Endothelial cell of umbilical vein (primary cell): ENCODE results near the gene KIAA0753. TPM values are rescaled to one million over a fixed set of nuclear protein-coding genes. Genes with fewer than 3 reads are reported as not detected.

Source experiments
- BruUV-seq: library from RNA; stranded (reverse); fragments of 400-500 nt; replicated peaks from 2 replicates; lab custom pipeline; 2021; lab: Mats Ljungman, UMichigan
- CTCF ChIA-PET: fragments of 300-600, 350-600 bp; sonication (Branson Sonifier 250); formaldehyde crosslinking; loops from one replicate; lab custom pipeline; 2021; ENCODE audit warnings: antibody characterized with exemption, inconsistent platforms; lab: Charles Lee
- POLR2A ChIA-PET: fragments of 300-600, 350-600 bp; sonication (Branson Sonifier 250); formaldehyde crosslinking; loops from one replicate; lab custom pipeline; 2021; ENCODE audit warnings: antibody characterized with exemption, inconsistent platforms; lab: Charles Lee
- DNase-seq: peaks from one replicate; pipeline ENCODE4 v3.0.0-alpha.2; 2011; ENCODE audit warnings: low read depth, low spot score
- FAIRE-seq: peaks from 2 replicates; lab custom pipeline; 2011; peaks lifted over from hg19 to GRCh38; lab: Jason Lieb, UNC
- H2AFZ ChIP-seq: 2 replicates; pipeline ENCODE4 v1.6.0; 2012; ENCODE audit warnings: low read depth, low read length, control low read depth, inconsistent platforms
- H3K27ac ChIP-seq: 2 replicates; pipeline ENCODE4 v1.5.1; 2011; ENCODE audit warnings: low read depth, mild to moderate bottlenecking, control low read depth, low read length, moderate library complexity; ENCODE audit not compliant: insufficient read depth
- H3K27me3 ChIP-seq, 2 experiments: 2 replicates each; pipeline versions ENCODE4 v1.6.0 to v1.6.1; 2011; ENCODE audit warnings: low read length in 2 of 2, mixed read lengths in 1 of 2; ENCODE audit not compliant: control insufficient read depth in 2 of 2, insufficient read depth in 2 of 2
- H3K36me3 ChIP-seq, 2 experiments: 2 replicates in 1 of 2; 3 replicates in 1 of 2; pipeline ENCODE4 v1.5.1; 2011; ENCODE audit warnings: low read length in 2 of 2, mild to moderate bottlenecking in 1 of 2, moderate library complexity in 1 of 2; ENCODE audit not compliant: control insufficient read depth in 2 of 2, insufficient read depth in 2 of 2; ENCODE audit errors: extremely low read depth in 1 of 2
- H3K4me1 ChIP-seq: 3 replicates; pipeline ENCODE4 v1.5.1; 2011; ENCODE audit warnings: mild to moderate bottlenecking, low read length; ENCODE audit not compliant: control insufficient read depth, insufficient read depth; ENCODE audit errors: extremely low read depth
- H3K4me2 ChIP-seq: 2 replicates; pipeline ENCODE4 v1.6.1; 2011; ENCODE audit warnings: low read length, control low read depth, mixed read lengths; ENCODE audit not compliant: insufficient read depth
- H3K4me3 ChIP-seq, 3 experiments: fragments of 200-600 bp in 1 of 3; sonication (generic), shearing (Covaris generic) in 1 of 3; replicated peaks in 1 of 3; 2 replicates each; pipeline ENCODE4 v1.5.1; 2011 to 2016; ENCODE audit warnings: control low read depth in 3 of 3, low read length in 3 of 3, mild to moderate bottlenecking in 2 of 3, inconsistent platforms in 1 of 3, low read depth in 1 of 3, moderate library complexity in 1 of 3; ENCODE audit not compliant: insufficient read depth in 1 of 3
- H3K79me2 ChIP-seq: 2 replicates; pipeline ENCODE4 v1.6.0; 2012; ENCODE audit warnings: low read length, inconsistent platforms; ENCODE audit not compliant: control insufficient read depth, insufficient read depth
- H3K9ac ChIP-seq: replicated peaks from 2 replicates; pipeline ENCODE3; 2011; ENCODE audit warnings: low read length, control low read depth; ENCODE audit not compliant: insufficient read depth; ENCODE audit errors: extremely low read depth
- H3K9me1 ChIP-seq: replicated peaks from 3 replicates; pipeline ENCODE4 v1.6.0; 2011; ENCODE audit warnings: mild to moderate bottlenecking, low read length; ENCODE audit not compliant: control insufficient read depth, insufficient read depth; ENCODE audit errors: extremely low read depth
- H3K9me3 ChIP-seq: replicated peaks from 2 replicates; pipeline ENCODE4 v1.5.1; 2012; ENCODE audit warnings: low read length, inconsistent platforms; ENCODE audit not compliant: control insufficient read depth, insufficient read depth
- H4K20me1 ChIP-seq: replicated peaks from 2 replicates; pipeline ENCODE3; 2011; ENCODE audit warnings: mild to moderate bottlenecking, low read length; ENCODE audit not compliant: control insufficient read depth, insufficient read depth; ENCODE audit errors: extremely low read depth
- EZH2 ChIP-seq: IDR thresholded peaks from 2 replicates; pipeline ENCODE4 v1.6.1; 2012; ENCODE audit warnings: borderline replicate concordance, low read depth, mild to moderate bottlenecking, moderate library complexity, low read length, inconsistent platforms; ENCODE audit not compliant: severe bottlenecking
- FOS ChIP-seq: IDR thresholded peaks from 2 replicates; pipeline ENCODE4 v1.6.1; 2011; ENCODE audit warnings: mild to moderate bottlenecking, low read length, moderate library complexity, borderline replicate concordance; ENCODE audit not compliant: insufficient read depth
- GATA2 ChIP-seq: IDR thresholded peaks from 2 replicates; pipeline ENCODE4 v1.7.0; 2011; ENCODE audit warnings: low read depth, mild to moderate bottlenecking, moderate library complexity, mixed read lengths, low read length; ENCODE audit not compliant: insufficient read length, insufficient read depth
- JUN ChIP-seq: IDR thresholded peaks from 2 replicates; pipeline ENCODE4 v1.6.1; 2011; ENCODE audit warnings: borderline replicate concordance, low read depth; ENCODE audit not compliant: insufficient read length, insufficient read depth
- MYC ChIP-seq: IDR thresholded peaks from one replicate; pipeline ENCODE4 v1.6.1; 2011; ENCODE audit warnings: mild to moderate bottlenecking, low read depth, low read length
- POLR2A ChIP-seq: IDR thresholded peaks from 2 replicates; pipeline ENCODE4 v1.6.1; 2012; ENCODE audit warnings: low read depth, mild to moderate bottlenecking, control low read depth, low read length
- POLR2AphosphoS5 ChIP-seq: IDR thresholded peaks from 2 replicates; pipeline ENCODE4 v1.6.1; 2012; ENCODE audit warnings: low read depth, mild to moderate bottlenecking, control low read depth, low read length, moderate library complexity; ENCODE audit not compliant: insufficient read depth
- dilution Hi-C: fragments of 300-500 bp; cut with MboI; formaldehyde crosslinking; loops from one replicate; pipeline ENCODE4 v1.15.0; 2019; ENCODE audit warnings: low sequenced_read_pairs; ENCODE audit not compliant: extremely low pct_ligation_motif_present
- intact Hi-C: fragments of 100-400 bp; cut with micrococcal nuclease; formaldehyde crosslinking; loops from one replicate; pipeline ENCODE4 v1.10.0; 2022
- polyA plus RNA-seq, 4 experiments: library from polyadenylated mRNA; depleted of rRNA in 3 of 4; stranded (reverse) in 3 of 4; unstranded in 1 of 4; fragments of >200 nt; gene quantifications; 2 replicates each; pipeline versions ENCODE4 v1.2.1 to v1.2.3, GENCODE V29; 2011 to 2012; ENCODE audit warnings: missing spikeins in 1 of 4
- total RNA-seq: library from RNA; stranded (reverse); gene quantifications from 2 replicates; pipeline ENCODE4 v1.2.3, GENCODE V29; 2021
- TF ChIP-seq, protein P1 (sequence below): IDR thresholded peaks from 2 replicates; pipeline ENCODE4 v1.6.1; 2011; ENCODE audit not compliant: insufficient read depth, insufficient read length
- TF ChIP-seq, protein P2 (sequence below), 2 donors: IDR thresholded peaks; 1 replicate in 1 of 2; 2 replicates in 1 of 2; pipeline ENCODE4 v1.5.1; 2011; ENCODE audit warnings: low read length in 2 of 2, mild to moderate bottlenecking in 2 of 2, moderate library complexity in 2 of 2, control low read depth in 1 of 2, inconsistent platforms in 1 of 2, low read depth in 1 of 2; ENCODE audit not compliant: insufficient read depth in 1 of 2; ENCODE audit errors: extremely low read depth in 1 of 2

KIAA0753 gene
- total and polyA plus RNA-seq, 2 donors (not counting 3 experiments of a cell fraction or from before 2014, with no cell fraction given): 5.3 to 23.9 TPM

DNA sequence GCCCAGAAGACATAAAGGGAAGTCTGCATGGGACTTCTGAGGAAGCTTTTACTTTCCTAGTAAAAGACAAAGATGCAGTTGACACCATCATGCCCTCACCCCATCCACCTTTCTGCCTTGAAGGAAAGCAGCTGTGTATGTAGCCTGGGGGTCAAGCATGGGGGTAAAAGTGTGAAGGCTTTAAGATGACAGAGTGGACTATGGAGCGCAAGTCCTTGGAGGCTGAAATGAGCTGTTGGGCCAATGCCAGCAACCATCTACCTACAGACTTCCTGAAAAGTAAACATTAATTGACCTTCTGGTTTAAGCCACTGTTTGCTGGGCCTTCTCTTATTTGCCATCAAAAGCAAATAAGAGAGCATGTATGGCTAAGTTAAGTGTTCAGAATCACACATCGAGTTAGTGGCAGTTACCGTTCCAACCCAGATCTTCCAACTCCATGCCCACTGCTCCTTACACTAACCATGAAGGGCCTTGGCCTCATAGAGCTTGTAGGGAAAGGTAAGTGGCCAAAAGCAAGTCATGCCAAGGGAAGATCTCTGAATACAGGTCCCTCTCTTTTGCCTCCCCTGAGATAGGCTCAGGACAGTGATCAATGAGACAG lies 42.7 kb upstream of the KIAA0753 start:
- no peaks in the 10 kb centered on the region for H3K36me3 ChIP-seq
- intact Hi-C loops (no loop called here), dilution Hi-C loops (no loop called here)
- no peak for TF ChIP-seq GATA2
- no peak for TF ChIP-seq EZH2
- TF ChIP-seq MYC: no peak
- TF ChIP-seq POLR2A: no peak
- TF ChIP-seq, protein P1, sequence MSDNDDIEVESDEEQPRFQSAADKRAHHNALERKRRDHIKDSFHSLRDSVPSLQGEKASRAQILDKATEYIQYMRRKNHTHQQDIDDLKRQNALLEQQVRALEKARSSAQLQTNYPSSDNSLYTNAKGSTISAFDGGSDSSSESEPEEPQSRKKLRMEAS: no peak
- no peak for TF ChIP-seq POLR2AphosphoS5
- TF ChIP-seq, protein P2, sequence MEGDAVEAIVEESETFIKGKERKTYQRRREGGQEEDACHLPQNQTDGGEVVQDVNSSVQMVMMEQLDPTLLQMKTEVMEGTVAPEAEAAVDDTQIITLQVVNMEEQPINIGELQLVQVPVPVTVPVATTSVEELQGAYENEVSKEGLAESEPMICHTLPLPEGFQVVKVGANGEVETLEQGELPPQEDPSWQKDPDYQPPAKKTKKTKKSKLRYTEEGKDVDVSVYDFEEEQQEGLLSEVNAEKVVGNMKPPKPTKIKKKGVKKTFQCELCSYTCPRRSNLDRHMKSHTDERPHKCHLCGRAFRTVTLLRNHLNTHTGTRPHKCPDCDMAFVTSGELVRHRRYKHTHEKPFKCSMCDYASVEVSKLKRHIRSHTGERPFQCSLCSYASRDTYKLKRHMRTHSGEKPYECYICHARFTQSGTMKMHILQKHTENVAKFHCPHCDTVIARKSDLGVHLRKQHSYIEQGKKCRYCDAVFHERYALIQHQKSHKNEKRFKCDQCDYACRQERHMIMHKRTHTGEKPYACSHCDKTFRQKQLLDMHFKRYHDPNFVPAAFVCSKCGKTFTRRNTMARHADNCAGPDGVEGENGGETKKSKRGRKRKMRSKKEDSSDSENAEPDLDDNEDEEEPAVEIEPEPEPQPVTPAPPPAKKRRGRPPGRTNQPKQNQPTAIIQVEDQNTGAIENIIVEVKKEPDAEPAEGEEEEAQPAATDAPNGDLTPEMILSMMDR (IDR thresholded peaks at IDR 0.05; ENCODE audit: extremely low read depth in 1 of 2, insufficient read depth in 1 of 2, low read depth in 1 of 2, low read length in 2 of 2): no peak
- TF ChIP-seq FOS: no peak
- no peak for TF ChIP-seq JUN
- no peak for FAIRE-seq
- peaks cover 0 to 5% of the 10 kb centered on the region in 2 experiments for H3K27me3 ChIP-seq
- H2AFZ ChIP-seq: no peak overlapping the region
- ChIA-PET POLR2A (no interaction called here), CTCF (interaction anchor here (0.9 to 1.3 kb wide), 2 partner anchors 17 to 228 kb away, joined by 3 read pairs; no protein-coding TSS in a partner anchor)
- H3K9me1 ChIP-seq: no peaks in the 10 kb centered on the region
- H3K4me2 ChIP-seq: no peak overlapping the region
- DNase-seq: no peak
- H3K9ac ChIP-seq: no peak overlapping the region
- BruUV-seq: no TSS peak
- no peaks in the 10 kb centered on the region for H4K20me1 ChIP-seq
- H3K4me1 ChIP-seq: no peaks in the 10 kb centered on the region
- no peak overlapping the region for H3K4me3 ChIP-seq
- no peaks in the 10 kb centered on the region for H3K9me3 ChIP-seq
- H3K27ac ChIP-seq: no peak overlapping the region
- no peaks in the 10 kb centered on the region for H3K79me2 ChIP-seq
